NT2/D1 (cell line): Measurements from ENCODE around the gene AKNAD1.
A peak's percentile ranks its signal among the peaks of the same experiment; 100 is the strongest.

Experiments used
- DNase-seq: peaks from one replicate; pipeline ENCODE4 v3.0.0-alpha.2; 2011; ENCODE audit warnings: low read depth, low spot score
- H3K27me3 ChIP-seq: 2 replicates; pipeline ENCODE4 v1.6.0; 2011; ENCODE audit warnings: mild to moderate bottlenecking; ENCODE audit not compliant: insufficient read length, insufficient read depth
- H3K36me3 ChIP-seq: 2 replicates; pipeline ENCODE4 v1.6.1; 2011; ENCODE audit warnings: mild to moderate bottlenecking, low read length, mixed read lengths; ENCODE audit not compliant: insufficient read depth, insufficient read length
- H3K4me1 ChIP-seq: 2 replicates; pipeline ENCODE4 v1.5.1; 2011; ENCODE audit not compliant: insufficient read depth, insufficient read length
- H3K4me3 ChIP-seq: 2 replicates; pipeline ENCODE4 v1.5.1; 2011; ENCODE audit warnings: low read depth; ENCODE audit not compliant: insufficient read length
- H3K9ac ChIP-seq: 2 replicates; pipeline ENCODE4 v1.6.0; 2011; ENCODE audit warnings: low read depth; ENCODE audit not compliant: insufficient read length
- H3K9me3 ChIP-seq: 2 replicates; pipeline ENCODE4 v1.5.1; 2011; ENCODE audit warnings: mild to moderate bottlenecking, low read length; ENCODE audit not compliant: insufficient read depth
- SUZ12 ChIP-seq: IDR thresholded peaks from 2 replicates; pipeline ENCODE4 v1.6.1; 2011; ENCODE audit not compliant: insufficient read length, insufficient read depth; ENCODE audit errors: extremely low read depth
- YY1 ChIP-seq: IDR thresholded peaks from 2 replicates; pipeline ENCODE4 v1.6.1; 2011; ENCODE audit not compliant: insufficient read length, insufficient read depth
- ZNF274 ChIP-seq: IDR thresholded peaks from 2 replicates; pipeline ENCODE4 v1.6.1; 2011; ENCODE audit warnings: mild to moderate bottlenecking, low read depth, low read length

AKNAD1 gene

GRCh38 chr1:108856994-108857393 is at the start of gene AKNAD1:
Gene AKNAD1, minus strand, starts transcription at chr1:108857094. Its CDS starts 4,430 bp downstream, at chr1:108852664.
- TF ChIP-seq YY1, result no peak
- no peak for TF ChIP-seq ZNF274
- TF ChIP-seq SUZ12, result no peak

GRCh38 chr1:108901106-108901505 is 44.2 kb upstream of the AKNAD1 start:
- H3K9ac ChIP-seq, result no peak overlapping the region
- no peaks in the 10 kb centered on the region for H3K36me3 ChIP-seq
- TF ChIP-seq YY1, result no peak
- no peak for TF ChIP-seq SUZ12
- TF ChIP-seq ZNF274, result no peak
- DNase-seq, result no peak
- H3K9me3 ChIP-seq, result no peaks in the 10 kb centered on the region
- H3K4me3 ChIP-seq, result no peak overlapping the region
- no peaks in the 10 kb centered on the region for H3K4me1 ChIP-seq
- H3K27me3 ChIP-seq, result no peaks in the 10 kb centered on the region

More at GRCh38 chr1:108856994-108857393, at the start of gene AKNAD1:
- H3K4me1 ChIP-seq, result no peaks in the 10 kb centered on the region
- H3K9ac ChIP-seq, result no peak within 1 kb of the TSS
- H3K27me3 ChIP-seq, result no peaks in the 10 kb centered on the region
- no peaks in the 10 kb centered on the region for H3K36me3 ChIP-seq
- DNase-seq, result no peak
- no peak within 1 kb of the TSS for H3K4me3 ChIP-seq
- H3K9me3 ChIP-seq, result no peaks in the 10 kb centered on the region

- H3K27me3 ChIP-seq, result no peaks in the 10 kb centered on the region
- H3K4me3 ChIP-seq, result no peak overlapping the region
- H3K9me3 ChIP-seq, result no peaks in the 10 kb centered on the region
- no peaks in the 10 kb centered on the region for H3K36me3 ChIP-seq
- peak; percentile 25 for DNase-seq
- TF ChIP-seq ZNF274, result no peak
- TF ChIP-seq SUZ12, result no peak
- no peak for TF ChIP-seq YY1
- no peak overlapping the region for H3K9ac ChIP-seq
- H3K4me1 ChIP-seq, result no peaks in the 10 kb centered on the region
Observed at GRCh38 chr1:108897865-108898720, 41.2 kb upstream of the AKNAD1 start.

- no peaks in the 10 kb centered on the region for H3K36me3 ChIP-seq
- no peak for TF ChIP-seq SUZ12
- TF ChIP-seq YY1, result no peak
- no peak for TF ChIP-seq ZNF274
- peak; percentile 13 for DNase-seq
- no peaks in the 10 kb centered on the region for H3K27me3 ChIP-seq
- H3K4me3 ChIP-seq, result no peak overlapping the region
- no peaks in the 10 kb centered on the region for H3K4me1 ChIP-seq
- no peak overlapping the region for H3K9ac ChIP-seq
- H3K9me3 ChIP-seq, result no peaks in the 10 kb centered on the region
Observed at GRCh38 chr1:108896146-108897145, 39.6 kb upstream of the AKNAD1 start.

- Histone ChIP-seq H3K4me3 (no peak overlapping the region), H3K9ac (no peak overlapping the region), H3K27me3 (no peaks in the 10 kb centered on the region), H3K4me1 (no peaks in the 10 kb centered on the region), H3K36me3 (no peaks in the 10 kb centered on the region), H3K9me3 (no peaks in the 10 kb centered on the region)
- TF ChIP-seq YY1, result no peak
- no peak for TF ChIP-seq ZNF274
- no peak for TF ChIP-seq SUZ12
- DNase-seq, result no peak
Observed at GRCh38 chr1:108893141-108893530, 36.2 kb upstream of the AKNAD1 start.

- TF ChIP-seq SUZ12 (no peak), ZNF274 (no peak), YY1 (no peak)
Observed at GRCh38 chr1:108892356-108893140, 35.7 kb upstream of the AKNAD1 start.

More at GRCh38 chr1:108892356-108893140, 35.7 kb upstream of the AKNAD1 start:
- DNase-seq, result no peak
- no peaks in the 10 kb centered on the region for H3K9me3 ChIP-seq
- no peaks in the 10 kb centered on the region for H3K36me3 ChIP-seq
- no peaks in the 10 kb centered on the region for H3K27me3 ChIP-seq
- H3K9ac ChIP-seq, result no peak overlapping the region
- no peaks in the 10 kb centered on the region for H3K4me1 ChIP-seq
- H3K4me3 ChIP-seq, result no peak overlapping the region
